GM12873 (cell line): Measurements from ENCODE around the gene IFT122.

ENCODE experiments used
- TF ChIP-seq, protein P1 (sequence below): IDR thresholded peaks from 2 replicates; pipeline ENCODE4 v1.5.1; 2012; ENCODE audit warnings: low read depth, mild to moderate bottlenecking, moderate library complexity, low read length, control low read depth; ENCODE audit not compliant: insufficient read depth; ENCODE audit errors: missing control alignments

Gene IFT122

DNA sequence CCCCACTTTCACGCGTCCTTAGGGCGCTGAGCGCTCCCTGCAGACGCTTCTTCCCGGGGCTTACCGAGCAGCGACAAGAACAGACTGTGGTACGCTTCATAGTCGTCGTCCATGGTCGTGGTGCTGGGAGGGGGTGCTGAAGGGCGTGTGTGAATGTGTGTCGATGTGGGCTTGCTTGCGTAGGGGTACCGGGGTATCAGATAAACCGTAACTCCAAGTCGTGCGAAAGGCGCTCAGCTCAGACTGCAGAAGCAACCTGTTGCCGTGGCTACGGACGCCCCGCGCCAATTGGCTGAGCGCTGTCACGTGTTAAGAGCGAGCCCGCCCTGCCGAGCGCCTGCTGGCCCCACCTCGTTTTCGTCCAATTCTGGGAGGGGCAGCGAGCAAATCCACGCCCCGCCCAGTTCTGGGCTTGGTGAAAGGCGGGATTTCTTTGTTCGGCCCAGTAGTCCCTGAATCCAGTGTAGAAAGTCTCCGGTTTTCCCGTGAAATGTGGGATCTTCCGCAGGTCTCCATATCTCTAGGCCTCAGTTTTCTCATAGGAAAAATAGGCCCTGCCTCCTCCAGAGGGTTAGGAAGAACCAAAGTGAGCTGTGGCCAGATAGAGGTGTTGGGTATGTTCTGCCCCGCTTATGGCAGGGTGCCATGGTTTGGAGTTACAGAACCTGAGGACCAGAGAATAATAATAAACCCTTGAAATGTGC, 11.5 kb upstream of the IFT122 start, which contains the start of gene EFCAB12:
Gene EFCAB12, minus strand, starts transcription at position 261 of the 704 bp plus-strand sequence. Its CDS starts 148 bp downstream, at position 113.
- TF ChIP-seq, protein P1, sequence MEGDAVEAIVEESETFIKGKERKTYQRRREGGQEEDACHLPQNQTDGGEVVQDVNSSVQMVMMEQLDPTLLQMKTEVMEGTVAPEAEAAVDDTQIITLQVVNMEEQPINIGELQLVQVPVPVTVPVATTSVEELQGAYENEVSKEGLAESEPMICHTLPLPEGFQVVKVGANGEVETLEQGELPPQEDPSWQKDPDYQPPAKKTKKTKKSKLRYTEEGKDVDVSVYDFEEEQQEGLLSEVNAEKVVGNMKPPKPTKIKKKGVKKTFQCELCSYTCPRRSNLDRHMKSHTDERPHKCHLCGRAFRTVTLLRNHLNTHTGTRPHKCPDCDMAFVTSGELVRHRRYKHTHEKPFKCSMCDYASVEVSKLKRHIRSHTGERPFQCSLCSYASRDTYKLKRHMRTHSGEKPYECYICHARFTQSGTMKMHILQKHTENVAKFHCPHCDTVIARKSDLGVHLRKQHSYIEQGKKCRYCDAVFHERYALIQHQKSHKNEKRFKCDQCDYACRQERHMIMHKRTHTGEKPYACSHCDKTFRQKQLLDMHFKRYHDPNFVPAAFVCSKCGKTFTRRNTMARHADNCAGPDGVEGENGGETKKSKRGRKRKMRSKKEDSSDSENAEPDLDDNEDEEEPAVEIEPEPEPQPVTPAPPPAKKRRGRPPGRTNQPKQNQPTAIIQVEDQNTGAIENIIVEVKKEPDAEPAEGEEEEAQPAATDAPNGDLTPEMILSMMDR: no peak

DNA sequence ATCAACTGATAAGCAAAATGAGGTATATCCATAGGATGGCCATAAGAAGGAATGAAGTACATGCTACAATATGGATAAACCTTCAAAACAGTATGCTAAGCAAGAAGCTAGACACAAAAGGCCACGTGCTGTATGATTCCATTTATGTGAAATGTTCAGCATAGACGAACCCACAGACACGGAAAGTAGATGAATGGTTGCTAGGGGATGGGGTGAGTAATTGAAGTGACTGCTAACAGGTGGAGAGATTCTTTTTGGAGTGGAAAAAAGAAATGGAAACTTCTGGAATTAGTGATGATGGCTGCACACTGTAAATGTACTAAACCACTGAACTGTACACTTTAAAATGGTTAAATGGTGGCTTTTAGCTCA, 11.0 kb upstream of the IFT122 start:
- TF ChIP-seq, protein P1: no peak

DNA sequence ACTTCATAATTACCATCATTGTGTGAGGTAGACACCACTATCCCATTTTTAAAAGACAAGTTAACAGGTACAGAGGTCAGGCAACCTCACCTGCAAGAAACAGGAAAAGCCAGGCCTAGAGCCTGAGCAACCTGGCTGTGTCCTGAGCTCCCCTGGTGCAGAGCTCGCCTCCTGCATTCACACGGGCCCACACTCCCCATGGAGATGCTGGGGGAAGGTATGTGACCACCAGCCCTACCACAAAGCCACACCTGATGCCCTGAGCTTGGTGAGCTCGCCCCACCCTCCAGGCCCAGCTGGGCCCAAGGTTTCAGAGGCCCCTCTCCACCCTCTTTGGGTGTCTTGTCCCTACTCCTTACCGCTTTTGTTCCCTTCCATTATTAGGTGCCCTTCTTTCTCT, 10.4 kb upstream of the IFT122 start:
- TF ChIP-seq, protein P1: no peak

DNA sequence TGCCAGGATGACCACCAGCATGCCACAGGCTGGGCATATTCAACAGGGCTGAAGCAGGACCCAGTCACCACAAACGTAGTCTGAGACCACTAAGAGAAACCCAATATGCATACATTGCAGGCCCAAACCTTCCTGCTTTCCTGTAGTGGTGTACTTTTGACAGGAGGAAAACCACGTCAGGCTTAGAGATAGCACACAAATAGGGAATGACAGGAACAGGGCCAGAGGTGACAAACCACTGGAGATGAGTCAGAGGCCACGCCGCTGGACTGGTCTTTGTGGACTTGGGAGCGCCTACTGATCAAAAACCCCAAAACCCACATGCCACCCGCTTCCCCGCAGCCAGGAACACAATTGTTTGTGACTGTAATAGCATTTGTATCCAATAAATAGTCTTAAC, 8.0 kb upstream of the IFT122 start:
- TF ChIP-seq, protein P1: no peak

DNA sequence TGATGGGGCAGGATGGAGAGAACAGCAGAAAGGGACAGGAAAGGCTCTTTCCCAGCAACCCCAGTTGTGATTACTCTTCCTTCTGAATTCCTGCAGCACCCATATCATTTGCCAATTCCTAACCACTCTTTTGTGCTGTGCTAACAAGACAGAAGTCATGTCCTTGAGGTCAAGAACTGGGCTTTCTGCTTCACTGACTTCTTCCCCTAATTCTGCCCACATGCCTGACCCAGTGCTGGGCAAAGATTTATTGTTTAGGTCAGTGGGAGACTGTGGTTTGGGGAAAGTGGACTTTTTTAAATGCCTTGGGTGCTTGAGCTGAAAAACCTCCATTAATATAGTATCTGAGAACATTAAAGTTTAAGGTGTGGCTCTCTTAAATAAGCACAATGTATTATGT, 7.4 kb upstream of the IFT122 start:
- TF ChIP-seq, protein P1: no peak

DNA sequence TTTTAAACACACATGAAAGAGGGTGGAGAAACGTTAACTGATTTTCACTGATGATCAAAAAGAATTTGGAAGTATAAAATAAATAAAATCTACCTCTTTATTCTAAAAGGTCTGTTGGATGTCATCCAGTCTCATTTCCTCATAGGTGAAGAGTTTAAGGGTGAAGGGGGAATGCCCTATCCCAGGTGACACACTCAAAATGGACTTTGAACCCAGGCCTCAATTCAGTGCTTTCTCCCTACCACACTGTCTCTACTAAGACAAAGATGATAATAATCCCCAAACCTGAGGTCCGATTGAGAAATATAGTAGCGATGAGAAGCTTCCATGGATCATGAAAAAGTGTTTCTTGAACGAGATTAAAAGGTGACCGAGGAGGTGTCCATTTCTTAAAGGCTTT, 6.5 kb upstream of the IFT122 start:
- TF ChIP-seq, protein P1: no peak

DNA sequence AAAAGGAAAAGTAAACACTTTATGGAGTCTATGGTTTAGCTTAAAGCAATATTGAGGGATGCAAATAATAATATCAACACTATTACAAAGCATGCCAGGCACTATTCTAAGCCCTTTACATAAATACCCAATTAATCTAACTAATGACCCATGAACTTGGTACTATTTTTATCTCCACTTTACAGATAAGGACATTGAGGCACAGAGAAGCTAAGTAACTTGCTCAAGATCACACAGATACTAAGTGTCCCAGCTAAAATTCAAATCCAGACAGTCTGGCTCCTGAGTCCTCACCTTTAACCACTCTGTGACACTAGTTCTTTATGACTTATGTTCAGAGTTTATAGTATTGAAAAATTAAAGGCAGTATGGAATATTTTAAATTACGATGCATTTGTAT, 5.9 kb upstream of the IFT122 start:
- TF ChIP-seq, protein P1: no peak
